CD4-positive, alpha-beta T cell treated with Interleukin-15 for 4 hours (primary cell): ENCODE data around the gene CDK16.

ENCODE experiments used
- DNase-seq: peaks from one replicate; pipeline ENCODE4 v3.0.0-alpha.2; 2020; ENCODE audit warnings: low spot score

CDK16 gene

DNA sequence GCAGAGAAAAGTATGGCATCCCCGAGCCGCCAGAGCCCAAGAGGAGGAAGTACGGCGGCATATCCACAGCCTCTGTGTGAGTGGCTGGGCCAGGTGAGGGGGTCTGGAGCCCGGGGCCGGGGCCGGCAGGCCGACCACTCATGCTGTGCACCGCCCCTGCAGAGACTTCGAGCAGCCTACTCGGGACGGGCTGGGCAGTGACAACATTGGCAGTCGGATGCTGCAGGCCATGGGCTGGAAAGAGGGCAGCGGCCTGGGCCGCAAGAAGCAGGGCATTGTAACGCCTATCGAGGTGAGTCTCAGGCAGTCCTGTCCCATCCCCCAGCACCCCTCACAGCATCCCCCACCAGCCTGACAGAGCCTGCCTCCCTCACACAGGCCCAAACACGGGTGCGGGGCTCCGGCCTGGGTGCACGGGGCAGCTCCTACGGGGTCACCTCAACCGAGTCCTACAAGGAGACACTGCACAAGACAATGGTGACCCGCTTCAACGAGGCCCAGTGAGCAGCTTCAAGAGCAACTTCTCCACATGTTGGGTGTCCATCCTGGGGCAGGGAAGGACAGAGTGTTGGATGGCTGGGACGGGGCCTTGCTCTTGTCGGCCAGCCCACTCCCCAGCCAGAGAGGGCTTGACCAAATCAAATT, 32.3 kb upstream of the CDK16 start:
- no peak for DNase-seq

DNA sequence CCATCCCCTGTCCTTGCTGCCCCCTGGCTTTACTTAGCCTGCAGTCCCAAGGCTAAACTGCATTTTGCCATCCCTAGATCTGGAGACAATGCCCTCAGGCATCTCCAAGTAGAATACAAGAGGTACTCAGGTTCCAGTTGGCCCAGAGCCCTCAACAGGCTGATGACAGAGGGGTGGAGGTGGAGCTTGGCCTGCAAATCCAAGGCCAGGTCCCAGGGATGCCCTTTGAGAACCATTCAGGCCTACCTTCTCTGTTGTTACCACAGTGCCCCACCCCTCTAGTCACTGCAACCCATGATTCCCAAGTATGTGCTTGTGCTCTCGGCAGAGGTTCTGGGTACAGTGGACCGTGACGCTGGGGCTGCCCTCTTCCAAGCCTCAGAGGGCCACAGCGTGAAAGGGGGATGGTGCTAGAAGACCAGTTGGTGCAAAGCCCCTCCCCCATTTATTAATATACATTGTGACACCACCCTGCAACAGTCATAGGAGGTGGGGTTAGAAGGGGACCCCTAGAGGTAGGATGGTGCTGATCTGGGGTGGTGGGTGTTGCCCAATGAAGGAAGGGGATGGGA, 31.3 kb upstream of the CDK16 start:
- DNase-seq = no peak

DNA sequence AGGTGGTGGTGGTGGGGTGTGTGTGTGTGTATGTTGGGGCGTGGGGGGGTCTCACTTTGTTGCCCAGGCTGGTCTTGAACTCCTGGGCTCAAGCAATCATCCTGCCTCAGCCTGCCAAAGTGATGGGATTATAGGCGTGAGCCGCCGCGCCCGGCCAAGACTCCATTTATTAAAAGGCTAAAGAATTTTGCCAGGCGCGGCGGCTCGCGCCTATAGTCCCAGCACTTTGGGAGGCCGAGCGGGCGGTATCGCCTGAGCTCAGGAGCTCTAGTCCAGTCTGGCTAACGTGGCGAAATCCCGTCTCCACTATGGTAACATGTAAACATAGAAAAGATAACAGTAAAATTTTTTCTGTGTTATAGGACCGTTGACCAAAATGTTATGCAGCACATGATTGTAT, 28.6 kb upstream of the CDK16 start:
- no peak for DNase-seq

DNA sequence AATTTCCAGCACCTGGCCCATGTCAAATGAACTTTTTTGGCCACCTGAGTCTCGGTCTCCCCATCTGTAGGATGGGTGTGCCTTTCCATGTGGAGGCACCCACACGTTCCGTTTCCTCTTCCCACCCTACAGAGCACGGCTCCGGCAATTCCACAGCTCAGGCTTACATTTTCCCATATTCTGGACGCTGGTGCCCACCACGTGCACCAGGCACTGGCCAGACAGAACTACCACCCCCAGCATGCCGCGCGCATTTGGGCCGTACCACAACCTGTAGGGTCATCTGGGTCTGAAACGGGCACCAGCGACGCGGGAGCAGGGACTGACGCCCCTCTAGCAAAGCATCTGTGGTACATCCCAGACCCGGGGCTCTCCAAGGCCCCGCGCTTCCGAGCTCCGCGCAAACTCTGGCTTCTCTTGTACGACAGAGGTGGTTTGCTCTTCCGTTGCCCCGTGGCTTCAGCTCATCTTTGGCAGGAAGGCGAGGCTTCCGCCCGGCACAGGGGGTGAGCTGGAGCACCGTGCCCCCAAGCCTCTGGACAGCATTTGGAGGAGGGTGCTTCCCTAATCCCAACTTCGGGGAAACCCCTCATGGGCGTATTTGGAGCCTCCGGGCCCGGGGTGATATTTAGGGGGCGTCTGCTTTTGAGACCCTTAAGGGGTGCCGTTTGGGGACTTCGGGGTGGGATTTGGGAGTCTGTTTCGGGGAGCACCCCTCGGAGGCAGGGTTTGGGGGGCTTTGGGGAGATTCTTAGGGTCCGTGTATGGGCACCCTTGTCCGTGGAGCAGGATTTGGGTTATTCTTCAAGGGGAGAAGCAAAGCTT, 27.8 kb upstream of the CDK16 start:
- DNase-seq = peak; percentile 85

DNA sequence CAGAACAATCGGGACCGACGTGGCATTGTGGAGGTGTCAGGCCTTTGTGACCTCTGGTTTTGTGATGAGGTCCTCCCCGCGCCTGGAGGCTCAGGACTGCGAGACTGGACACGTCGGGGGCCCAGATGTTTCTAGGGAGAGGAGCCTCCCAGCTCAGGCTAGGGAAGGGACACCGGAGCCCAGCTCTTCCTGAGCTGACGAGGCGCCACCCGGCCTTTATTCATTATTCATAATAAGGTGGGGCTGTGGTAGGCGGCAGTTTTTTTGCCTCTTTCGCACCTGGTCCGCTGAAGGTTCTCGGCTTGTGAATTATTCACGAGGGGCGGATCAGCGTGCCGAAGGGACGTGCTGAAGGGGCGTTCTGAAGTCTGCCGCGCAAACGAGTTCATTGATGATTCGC, 27.1 kb upstream of the CDK16 start:
- peak; percentile 68 for DNase-seq

DNA sequence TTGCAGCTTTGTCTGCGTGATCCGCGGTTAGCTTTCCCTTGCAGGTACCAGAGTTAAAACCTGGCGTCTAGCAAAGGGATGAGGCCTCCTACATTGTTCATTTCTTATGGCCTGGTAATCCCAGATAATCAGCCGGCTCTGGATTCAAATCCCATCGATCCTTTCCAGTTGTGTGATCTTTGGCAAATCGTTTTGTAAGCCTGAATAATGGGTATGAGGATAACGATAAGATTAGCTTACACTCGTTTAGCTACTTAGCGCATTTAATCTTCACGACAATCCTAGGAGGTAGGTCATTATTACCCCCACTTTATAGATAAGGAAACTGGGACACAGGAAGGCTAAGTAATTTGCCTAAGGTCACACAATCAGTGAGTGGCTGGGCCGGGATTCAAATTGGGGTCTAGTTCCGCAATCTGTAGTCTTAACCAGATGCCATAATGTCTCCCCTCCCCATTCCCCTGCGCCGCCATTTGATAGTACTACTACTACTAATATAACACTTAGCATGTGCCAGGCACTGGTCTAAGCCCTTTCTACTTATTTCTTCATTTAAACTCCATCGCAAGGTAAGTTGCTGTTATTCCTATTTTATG, 26.6 kb upstream of the CDK16 start:
- no peak for DNase-seq

DNA sequence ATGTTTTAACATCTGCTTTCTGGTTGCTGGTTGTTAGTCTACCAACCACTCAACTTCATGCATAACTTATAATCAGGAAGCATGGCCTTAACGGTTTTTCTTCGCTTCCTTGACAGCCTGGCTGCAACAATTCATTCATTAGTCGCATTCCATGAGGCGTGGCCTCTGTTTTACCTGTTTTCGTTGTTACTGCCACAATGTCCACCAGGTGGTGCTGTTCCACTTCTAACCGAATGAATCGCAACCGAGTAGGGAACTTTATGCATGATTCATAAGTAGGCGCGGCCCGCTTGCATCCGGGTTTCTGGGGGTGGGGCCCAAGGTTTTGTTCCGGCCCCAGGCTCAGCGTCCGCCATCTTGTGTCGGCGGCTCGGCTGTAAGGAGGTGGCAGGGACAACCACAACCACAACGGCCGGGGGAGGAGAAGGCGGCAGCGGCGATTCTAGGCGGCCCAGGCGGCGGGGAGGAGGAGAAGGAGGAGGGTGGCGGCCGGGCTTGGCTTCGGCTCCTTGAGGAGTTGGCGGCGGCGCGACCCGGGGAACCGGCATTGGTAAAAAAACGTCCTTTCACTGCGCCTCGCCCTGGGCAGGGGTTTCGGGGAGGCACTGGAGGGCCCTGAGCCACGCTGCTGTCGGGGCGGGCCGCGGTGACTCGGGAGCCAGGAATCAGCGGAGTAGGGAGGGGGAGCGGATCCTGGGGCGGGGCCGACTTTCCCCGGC, 24.8 kb upstream of the CDK16 start, which contains the start of gene UBA1:
Gene UBA1 (plus strand): TSS at position 355 of the 719 bp plus-strand sequence. CDS start 4,974 bp downstream, outside the sequence.
- peak; percentile 94 for DNase-seq

DNA sequence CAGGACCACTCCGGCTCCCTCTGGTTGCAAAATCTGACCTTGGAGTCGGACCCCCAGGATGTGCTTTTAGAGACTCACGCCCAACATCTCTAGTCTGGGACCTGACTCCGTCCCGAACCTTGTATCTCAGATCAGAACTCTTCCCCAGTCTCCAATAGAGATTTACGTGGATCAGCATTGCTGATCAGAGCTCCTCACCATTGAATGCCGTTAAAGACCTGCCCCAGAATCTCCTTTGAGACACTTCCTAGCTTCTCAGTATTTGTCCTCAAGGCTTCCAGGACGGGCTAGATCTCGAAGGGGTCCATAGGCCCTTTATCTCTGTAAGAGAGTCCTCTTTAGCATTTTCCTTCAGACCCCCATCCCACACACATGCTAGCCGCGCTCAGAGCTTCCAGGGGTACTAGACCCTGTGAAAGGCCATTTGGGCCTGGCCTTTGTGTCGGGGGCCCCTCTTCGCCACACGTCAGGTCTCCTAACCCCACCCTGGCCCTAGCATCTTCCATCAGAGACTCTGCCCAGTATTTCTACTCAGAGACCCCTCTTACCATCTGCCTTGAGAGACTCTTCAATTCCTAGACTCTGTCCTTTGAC, 24.2 kb upstream of the CDK16 start:
- DNase-seq = no peak

DNA sequence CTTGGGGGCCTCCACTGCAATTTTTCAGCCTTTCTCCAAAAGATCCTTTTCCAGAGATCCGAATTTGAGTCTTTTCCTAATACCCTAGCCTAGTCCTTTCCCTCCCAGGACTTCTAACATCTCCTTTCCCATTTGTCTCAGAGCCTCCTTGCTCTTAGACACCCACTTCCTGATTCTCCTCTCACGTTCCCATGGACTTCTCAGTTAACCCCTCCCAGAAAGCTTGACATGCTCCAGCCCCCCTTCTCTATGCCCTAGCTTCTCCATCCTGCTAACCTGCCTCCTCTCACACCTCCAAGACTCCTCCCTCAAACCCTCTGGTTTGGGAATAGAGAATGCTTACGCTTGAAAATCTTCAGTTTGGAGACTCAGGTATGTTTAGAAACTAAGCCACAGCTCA, 22.4 kb upstream of the CDK16 start:
- no peak for DNase-seq

DNA sequence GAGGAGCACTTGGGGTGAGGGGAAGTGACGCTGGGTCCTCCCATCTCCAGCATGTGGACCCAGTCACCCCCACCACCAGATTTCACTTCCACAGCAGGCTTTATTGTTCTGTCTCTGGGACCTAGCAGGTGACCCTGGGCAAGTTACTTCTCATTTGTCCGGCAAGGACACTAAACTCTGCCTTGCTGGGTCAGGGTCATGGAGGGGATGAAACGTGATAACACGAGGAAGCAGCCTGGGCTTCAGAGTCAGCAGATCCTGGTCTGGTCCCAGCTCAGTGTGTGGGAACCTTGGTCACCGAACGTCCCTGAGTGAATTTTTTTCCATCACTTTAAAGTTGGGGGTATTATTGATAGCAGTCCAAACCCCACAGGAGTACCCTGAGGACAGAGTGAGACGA, 21.0 kb upstream of the CDK16 start:
- no peak for DNase-seq

DNA sequence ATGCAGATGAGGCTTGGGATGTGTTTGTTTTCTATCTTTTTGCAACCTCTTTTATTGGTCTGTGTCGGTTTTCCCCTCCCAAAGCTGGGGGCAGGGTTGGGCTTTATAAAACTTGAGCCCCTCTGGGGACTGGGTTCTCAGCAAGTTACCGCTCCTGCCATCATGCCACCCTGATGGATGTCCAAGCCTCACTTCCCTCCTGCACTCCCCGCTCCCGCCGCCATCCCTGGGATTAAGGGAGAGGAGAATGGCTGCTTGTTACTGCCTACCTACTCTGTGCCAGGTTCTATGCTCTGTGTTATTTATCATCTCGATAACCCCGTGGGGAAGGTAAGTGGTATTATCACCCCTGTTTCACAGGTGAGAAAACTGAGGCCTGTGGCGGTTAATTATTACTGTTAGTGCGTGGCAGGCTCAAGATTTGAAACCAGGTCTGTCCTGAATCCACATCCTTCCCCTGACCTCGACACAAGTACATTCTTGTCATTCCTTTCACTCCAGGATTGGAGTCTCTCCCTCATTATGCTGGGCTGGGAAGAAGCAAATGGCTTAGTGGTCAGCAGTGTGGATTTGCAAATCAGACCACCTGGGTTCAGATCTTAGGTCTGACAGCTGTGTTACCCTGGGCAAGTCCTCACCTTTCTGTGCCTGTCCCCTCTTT, 20.3 kb upstream of the CDK16 start:
- DNase-seq = no peak

DNA sequence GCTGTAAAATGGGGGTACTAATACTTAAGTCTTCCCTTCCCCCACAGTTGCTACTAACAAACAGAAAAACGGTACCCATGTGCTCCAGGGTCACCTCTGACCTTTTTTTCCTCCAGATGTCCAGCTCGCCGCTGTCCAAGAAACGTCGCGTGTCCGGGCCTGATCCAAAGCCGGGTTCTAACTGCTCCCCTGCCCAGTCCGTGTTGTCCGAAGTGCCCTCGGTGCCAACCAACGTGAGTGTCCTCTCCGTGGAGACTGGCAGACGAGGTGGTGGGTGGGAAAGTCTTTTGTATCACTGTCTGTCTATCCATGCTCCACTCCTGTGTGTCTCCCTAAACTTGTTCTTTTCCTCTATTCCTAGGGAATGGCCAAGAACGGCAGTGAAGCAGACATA, 19.8 kb upstream of the CDK16 start:
- no peak for DNase-seq

DNA sequence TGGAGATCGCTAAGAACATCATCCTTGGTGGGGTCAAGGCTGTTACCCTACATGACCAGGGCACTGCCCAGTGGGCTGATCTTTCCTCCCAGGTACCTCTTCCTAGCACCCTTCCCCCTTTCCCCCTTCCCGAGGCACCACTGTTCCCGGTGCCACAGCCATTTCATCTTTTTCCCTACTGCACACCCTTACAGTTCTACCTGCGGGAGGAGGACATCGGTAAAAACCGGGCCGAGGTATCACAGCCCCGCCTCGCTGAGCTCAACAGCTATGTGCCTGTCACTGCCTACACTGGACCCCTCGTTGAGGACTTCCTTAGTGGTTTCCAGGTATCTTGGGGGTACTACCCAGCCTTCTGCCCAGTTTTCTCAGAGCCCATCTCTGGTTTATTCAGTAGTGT, 19.2 kb upstream of the CDK16 start:
- DNase-seq = no peak

DNA sequence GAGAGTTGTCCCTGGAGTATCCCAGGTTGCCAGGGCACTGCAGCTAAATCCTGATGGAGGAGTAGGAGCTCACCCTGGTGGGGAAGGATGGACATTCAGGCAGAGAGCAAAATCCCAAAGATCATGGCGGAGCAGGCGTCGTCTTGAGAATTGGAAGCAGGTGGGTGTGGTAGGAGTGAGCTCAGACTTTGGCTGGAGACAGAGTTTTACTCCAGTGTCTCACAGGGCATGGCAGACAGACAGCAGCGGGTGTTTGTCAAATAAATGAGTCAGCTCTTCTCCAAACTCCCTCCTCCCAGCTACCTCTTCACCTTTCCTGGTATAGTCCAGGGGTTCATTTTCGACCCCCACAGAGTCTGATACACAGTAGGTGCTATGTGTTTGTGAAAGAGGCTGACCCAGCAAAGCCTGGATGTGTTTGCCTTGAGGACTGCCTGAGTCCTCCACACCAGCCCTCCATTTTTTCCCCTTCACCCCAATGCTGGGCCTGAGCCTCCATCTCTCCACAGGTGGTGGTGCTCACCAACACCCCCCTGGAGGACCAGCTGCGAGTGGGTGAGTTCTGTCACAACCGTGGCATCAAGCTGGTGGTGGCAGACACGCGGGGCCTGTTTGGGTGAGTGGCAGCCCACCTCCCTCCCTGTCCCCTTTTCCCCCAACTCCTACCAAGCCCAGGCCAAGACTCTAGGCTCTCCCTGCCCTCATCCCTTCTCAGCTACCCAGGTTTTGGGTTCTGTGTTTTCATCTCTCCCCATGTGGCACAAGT, 17.9 kb upstream of the CDK16 start:
- no peak for DNase-seq

DNA sequence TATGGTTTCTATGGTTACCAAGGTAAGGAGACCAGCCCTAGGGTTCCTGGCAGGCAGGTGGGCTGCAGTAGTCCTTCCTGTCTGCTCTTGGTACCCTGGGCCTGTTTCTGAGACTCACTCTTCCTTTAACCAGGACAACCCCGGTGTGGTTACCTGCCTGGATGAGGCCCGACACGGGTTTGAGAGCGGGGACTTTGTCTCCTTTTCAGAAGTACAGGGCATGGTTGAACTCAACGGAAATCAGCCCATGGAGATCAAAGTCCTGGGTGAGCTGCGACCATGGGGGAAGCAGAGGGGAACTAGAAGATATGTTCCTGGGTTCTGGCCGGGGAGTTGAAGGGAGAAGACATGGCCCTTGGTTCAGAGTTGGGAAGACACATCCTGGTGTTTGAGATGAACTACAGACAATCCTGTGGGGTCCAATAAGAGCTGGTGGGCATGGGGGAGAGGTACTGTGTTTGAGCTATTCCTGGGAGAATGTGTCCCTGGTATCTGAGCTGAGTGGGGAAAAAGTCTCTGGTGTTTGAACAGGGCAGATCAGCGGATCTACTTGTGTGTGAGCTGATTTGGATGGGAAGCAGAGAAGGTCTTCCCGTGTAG, 17.0 kb upstream of the CDK16 start:
- DNase-seq = no peak

DNA sequence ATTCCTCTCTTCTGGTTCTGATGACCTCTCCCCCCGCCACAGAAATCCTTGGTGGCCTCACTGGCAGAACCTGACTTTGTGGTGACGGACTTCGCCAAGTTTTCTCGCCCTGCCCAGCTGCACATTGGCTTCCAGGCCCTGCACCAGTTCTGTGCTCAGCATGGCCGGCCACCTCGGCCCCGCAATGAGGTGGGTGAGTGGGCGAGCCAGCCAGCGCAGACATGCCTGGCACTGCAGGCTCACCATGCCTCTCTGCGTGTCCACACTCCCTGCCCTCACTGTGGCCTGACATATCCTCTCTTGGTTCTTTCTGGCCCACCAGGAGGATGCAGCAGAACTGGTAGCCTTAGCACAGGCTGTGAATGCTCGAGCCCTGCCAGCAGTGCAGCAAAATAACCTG, 16.2 kb upstream of the CDK16 start:
- DNase-seq = no peak

DNA sequence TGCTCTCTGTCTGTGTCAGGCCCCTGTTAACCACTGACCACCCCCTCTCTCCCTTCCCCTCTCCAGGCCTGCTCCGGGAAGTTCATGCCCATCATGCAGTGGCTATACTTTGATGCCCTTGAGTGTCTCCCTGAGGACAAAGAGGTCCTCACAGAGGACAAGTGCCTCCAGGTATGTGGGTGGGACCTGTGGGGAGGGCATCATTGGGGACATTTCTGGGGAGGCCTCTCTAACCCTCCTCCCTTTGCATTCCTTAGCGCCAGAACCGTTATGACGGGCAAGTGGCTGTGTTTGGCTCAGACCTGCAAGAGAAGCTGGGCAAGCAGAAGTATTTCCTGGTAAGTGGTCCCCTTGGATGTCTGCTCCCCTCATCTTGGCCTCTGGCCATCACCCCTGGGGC, 15.6 kb upstream of the CDK16 start:
- DNase-seq = no peak

DNA sequence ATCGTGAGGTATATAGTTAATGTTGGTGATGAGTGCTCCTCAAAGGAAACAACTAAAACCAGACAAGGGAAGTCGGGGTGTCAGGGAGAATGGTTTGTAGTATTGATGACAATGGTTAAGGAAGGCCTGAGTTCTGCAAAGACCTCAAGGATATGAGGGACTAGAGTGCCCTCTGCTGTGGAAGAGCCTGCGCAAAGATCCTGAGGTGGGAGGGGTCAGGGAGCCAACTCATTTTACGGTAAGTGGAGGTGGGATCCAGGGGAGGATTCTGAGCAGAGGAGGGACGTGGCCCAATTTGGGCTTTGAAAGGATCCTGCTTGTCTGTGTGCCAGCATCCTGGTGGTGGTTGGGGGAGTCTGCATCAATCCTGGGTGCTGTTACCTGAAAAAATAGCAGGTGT, 13.5 kb upstream of the CDK16 start:
- DNase-seq = no peak

DNA sequence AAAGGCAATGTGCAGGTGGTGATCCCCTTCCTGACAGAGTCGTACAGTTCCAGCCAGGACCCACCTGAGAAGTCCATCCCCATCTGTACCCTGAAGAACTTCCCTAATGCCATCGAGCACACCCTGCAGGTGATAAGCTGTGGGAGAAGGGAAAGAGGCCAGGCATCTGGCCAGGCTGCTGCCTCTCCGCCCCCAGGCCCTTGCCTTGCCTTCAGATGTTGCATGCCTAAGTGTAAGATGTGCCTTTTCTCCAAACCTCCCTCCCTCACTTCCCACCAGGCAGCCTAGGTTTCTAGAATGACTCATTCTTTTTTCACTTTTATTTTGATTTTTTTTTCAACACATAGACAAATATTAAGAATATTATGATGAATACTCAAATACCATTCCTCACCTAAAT, 12.2 kb upstream of the CDK16 start:
- no peak for DNase-seq

DNA sequence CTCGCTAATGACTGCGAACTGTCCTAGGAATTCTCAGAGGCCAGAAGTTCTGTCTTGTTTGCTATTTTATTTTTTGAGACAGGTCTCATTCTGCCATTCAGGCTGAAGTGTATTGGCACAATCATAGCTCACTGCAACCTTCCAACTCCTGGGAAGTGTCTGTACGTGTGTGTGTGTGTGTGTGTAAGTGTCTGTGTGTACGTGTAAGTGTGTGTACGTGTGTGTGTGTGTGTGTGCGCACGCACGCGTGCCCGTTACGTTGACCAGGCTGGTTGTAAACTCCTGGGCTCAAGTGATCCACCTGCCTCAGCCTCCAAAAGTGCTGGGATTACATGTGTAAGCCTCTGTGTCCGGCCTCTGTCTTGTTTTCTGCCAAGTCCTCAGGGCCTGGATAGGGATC, 10.4 kb upstream of the CDK16 start:
- DNase-seq = no peak
